ENCODE results near the gene USF2.
"Not testable (repeated sequence)": the region's sequence is repeated elsewhere in the genome, so short reads cannot be mapped to it uniquely, and the experiment has no call there.

Gene USF2, protein sequence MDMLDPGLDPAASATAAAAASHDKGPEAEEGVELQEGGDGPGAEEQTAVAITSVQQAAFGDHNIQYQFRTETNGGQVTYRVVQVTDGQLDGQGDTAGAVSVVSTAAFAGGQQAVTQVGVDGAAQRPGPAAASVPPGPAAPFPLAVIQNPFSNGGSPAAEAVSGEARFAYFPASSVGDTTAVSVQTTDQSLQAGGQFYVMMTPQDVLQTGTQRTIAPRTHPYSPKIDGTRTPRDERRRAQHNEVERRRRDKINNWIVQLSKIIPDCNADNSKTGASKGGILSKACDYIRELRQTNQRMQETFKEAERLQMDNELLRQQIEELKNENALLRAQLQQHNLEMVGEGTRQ

GRCh38 chr19:35268536-35269437 lies at the start of gene USF2:
USF2 (plus strand) TSS chr19:35268962; CDS start chr19:35269102, 140 bp downstream.
- peaks cover 59% of the 10 kb centered on the region for H3K36me3 Mint-ChIP-seq
- H3K4me3 Mint-ChIP-seq: peak within 1 kb of the TSS; percentile 91
- DNase-seq (ENCODE audit: low spot score in 2 of 2): peak; percentile 44 to 77
- peak; percentile 47 for ATAC-seq
- peak within 1 kb of the TSS; percentile 98 for H3K27ac Mint-ChIP-seq
- H3K9me3 Mint-ChIP-seq: no peaks in the 10 kb centered on the region
- peaks cover 50% of the 10 kb centered on the region for H3K4me1 Mint-ChIP-seq

DNA sequence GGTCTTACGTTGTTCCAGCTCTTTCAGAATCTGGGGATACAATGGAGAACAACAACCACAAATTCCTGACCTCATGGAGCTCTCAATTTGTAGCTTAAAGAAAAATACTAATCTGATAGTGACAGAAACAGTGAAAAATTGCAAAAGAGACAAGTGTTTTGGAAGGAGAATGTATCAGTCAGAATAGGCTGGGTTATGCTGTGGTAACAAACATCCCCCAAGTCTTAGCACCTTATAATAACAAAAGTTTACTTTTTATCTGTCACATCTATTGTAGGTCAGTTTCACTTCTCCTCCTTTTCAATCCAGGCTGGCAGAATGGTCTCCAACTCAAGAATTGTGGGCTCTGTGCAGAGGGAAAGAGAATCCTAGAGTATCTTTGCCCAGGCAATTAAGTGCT lies 49.8 kb upstream of the USF2 start:
- Mint-ChIP-seq H3K36me3 (peaks cover 2% of the 10 kb centered on the region), H3K4me1 (peaks cover 39% of the 10 kb centered on the region), H3K4me3 (no peak overlapping the region), H3K9me3 (peaks cover 4% of the 10 kb centered on the region), H3K27ac (no peak overlapping the region)
- no peak for DNase-seq (ENCODE audit: low spot score in 2 of 2)
- ATAC-seq: no peak

DNA sequence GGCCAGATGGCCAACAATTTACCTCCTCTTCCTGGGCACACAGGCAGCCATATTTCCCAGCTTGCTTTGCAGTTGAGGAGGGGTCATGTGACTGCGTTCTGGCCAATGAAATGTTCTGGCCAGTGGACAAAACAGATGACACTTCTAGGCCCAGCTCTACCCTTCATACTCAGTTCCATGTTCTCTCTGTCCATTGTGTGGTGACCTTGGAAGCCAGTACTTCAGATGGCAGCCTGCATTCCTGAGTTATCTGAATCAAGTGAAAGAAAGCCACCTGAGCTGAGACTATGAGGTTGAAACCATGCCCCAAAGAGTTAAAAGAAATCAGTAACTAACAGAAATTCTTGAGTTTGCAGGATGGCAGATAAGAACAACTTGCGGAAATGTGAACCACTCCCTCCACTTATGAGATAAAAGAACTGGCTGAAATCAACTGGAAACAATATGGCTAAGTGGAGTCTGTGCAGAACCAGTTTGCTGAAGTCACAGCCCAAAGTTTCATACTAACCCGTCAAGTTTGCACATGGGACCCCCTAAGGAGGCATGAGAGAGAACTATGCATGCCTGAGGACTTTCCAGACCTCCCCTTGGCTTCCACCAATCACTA lies 48.3 kb upstream of the USF2 start:
- ATAC-seq (no peak), DNase-seq (ENCODE audit: low spot score in 2 of 2) (no peak)
- Mint-ChIP-seq H3K27ac (no peak overlapping the region), H3K4me1 (peaks cover 26% of the 10 kb centered on the region), H3K4me3 (no peak overlapping the region), H3K9me3 (peaks cover 4% of the 10 kb centered on the region), H3K36me3 (no peaks in the 10 kb centered on the region)

GRCh38 chr19:35220973-35221590 lies 47.7 kb upstream of the USF2 start:
- ATAC-seq; H3K4me3 Mint-ChIP-seq; H3K36me3 Mint-ChIP-seq; H3K27ac Mint-ChIP-seq; H3K9me3 Mint-ChIP-seq; DNase-seq (ENCODE audit: low spot score in 2 of 2): not testable (repeated sequence)
- peaks cover 20% of the 10 kb centered on the region for H3K4me1 Mint-ChIP-seq

DNA sequence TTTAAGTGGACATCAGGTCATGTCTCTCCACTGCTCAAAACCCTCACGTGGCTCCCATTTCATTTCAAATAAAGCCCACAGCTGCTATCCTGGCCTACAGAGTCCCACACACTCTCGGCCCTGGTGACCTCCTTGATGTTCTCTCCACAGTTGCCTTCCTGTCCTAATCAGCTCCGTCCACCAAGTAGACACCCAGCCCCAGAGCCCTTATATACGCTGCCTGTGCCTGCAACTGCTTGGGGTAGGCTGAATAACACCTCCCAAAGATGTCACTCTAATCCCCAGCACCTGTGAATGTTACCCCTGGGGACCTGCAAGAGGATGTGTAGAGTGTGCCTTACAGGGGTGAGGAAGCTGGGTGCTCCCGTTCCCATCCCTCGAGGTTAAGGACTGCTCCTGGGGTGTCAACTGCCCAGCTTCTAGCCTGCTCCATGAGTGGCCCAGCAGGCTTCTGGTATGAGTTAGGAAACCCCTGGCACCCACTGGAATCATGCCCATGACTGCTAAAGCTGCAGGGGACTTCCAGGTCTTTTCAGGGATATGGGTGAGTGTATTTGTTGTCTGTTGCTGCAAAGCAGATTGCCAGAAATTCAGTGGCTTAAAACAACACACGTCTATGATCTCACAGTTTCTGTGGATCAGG lies 46.3 kb upstream of the USF2 start:
- Mint-ChIP-seq H3K27ac (no peak overlapping the region), H3K4me1 (peaks cover 10% of the 10 kb centered on the region), H3K9me3 (peaks cover 4% of the 10 kb centered on the region), H3K36me3 (no peaks in the 10 kb centered on the region), H3K4me3 (no peak overlapping the region)
- ATAC-seq (no peak), DNase-seq (ENCODE audit: low spot score in 2 of 2) (no peak)

- H3K36me3 Mint-ChIP-seq: no peaks in the 10 kb centered on the region
- peak overlapping the region; percentile 6 for H3K27ac Mint-ChIP-seq
- DNase-seq (ENCODE audit: low spot score in 2 of 2) (no peak), ATAC-seq (no peak)
- no peak overlapping the region for H3K4me3 Mint-ChIP-seq
- peaks cover 10% of the 10 kb centered on the region for H3K4me1 Mint-ChIP-seq
- H3K9me3 Mint-ChIP-seq: peaks cover 4% of the 10 kb centered on the region
These were observed 45.5 kb upstream of the USF2 start for GRCh38 chr19:35223084-35223790.

GRCh38 chr19:35223862-35224505 lies 44.8 kb upstream of the USF2 start:
- H3K4me1 Mint-ChIP-seq: peaks cover 10% of the 10 kb centered on the region
- DNase-seq (ENCODE audit: low spot score in 2 of 2) (no peak), ATAC-seq (no peak)
- no peaks in the 10 kb centered on the region for H3K36me3 Mint-ChIP-seq
- H3K9me3 Mint-ChIP-seq: peaks cover 4% of the 10 kb centered on the region
- peak overlapping the region; percentile 6 for H3K27ac Mint-ChIP-seq
- H3K4me3 Mint-ChIP-seq: no peak overlapping the region

DNA sequence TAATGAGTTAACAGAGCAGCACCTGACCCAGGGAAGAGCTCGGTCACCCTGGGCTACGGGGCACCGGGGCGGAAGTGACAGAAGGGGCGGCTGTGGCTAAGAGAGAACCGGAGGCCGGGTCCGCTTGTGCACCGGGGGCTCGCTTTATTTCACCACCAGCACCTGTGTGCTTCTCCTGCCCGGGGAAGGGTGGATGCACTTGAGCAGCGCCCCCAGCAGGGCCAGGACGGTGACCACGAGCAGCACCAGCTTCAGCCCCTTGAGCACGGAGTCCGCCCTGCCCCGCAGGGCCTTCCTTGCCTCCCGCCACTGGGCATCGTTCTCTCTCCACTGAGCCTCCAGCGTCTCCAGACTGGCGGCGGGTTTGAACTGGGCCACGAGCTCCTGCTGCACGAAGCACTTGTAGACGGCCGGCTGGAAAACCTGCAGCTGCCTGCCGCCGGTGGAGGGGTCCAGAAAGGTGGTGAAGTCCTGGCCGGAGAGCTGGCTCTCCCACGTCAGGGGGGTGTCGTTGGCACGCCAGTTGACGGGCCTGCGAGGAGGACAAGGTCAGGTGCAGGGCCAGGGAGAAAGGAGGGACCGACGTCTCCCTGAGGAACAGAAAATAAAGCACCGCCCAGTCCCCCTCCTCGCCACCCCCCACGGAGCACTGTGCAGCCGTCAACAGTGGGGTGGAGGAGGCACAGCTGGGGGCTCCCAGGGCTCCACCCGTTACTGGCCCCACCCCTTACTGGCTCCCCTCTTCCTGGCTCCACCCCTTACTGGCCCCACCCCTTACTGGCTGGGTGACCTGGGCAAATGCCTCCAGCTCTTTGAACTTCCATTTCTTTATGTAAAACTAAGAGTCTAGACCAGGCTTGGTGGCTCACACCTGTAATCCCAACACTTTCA lies 43.8 kb upstream of the USF2 start:
- peak; percentile 58 for ATAC-seq

GRCh38 chr19:35225951-35226350 lies 42.8 kb upstream of the USF2 start:
- Mint-ChIP-seq H3K36me3 (peaks cover 5% of the 10 kb centered on the region), H3K4me3 (no peak overlapping the region), H3K9me3 (no peaks in the 10 kb centered on the region), H3K27ac (no peak overlapping the region), H3K4me1 (peaks cover 10% of the 10 kb centered on the region)
- DNase-seq (ENCODE audit: low spot score in 2 of 2) (no peak), ATAC-seq (no peak)

More for the DNA sequence above, 43.8 kb upstream of the USF2 start:
- DNase-seq (ENCODE audit: low spot score in 2 of 2): no peak
- Mint-ChIP-seq H3K9me3 (no peaks in the 10 kb centered on the region), H3K4me3 (no peak overlapping the region), H3K27ac (no peak overlapping the region), H3K4me1 (peaks cover 10% of the 10 kb centered on the region), H3K36me3 (peaks cover 4% of the 10 kb centered on the region)

DNA sequence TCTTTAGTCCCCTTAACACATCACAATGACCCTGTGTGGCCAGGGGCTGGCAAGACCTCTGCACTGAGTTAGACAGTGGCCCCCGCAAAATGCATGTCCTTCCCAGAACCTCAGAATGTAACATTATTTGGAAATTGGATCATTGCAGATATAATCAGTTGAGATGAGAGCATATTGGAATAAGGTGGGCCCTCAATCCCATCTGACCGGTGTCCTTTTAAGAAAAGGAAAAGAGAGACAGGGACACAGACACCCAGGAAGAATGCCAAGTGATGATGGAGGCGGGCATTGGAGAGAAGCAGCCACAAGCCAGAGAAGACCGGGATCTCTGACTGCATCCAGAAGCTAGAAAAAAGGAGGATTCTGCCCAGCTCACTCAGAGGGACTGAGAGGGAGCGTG lies 42.0 kb upstream of the USF2 start:
- Mint-ChIP-seq H3K9me3 (no peaks in the 10 kb centered on the region), H3K27ac (no peak overlapping the region), H3K4me3 (no peak overlapping the region), H3K36me3 (peaks cover 5% of the 10 kb centered on the region), H3K4me1 (peaks cover 10% of the 10 kb centered on the region)
- ATAC-seq (no peak), DNase-seq (ENCODE audit: low spot score in 2 of 2) (no peak)

GRCh38 chr19:35228177-35228930 lies 40.4 kb upstream of the USF2 start, which contains the start of gene FAM187B:
FAM187B (minus strand) TSS chr19:35228739; CDS start chr19:35228680, 59 bp downstream.
- no peak within 1 kb of the TSS for H3K4me3 Mint-ChIP-seq
- H3K27ac Mint-ChIP-seq: no peak within 1 kb of the TSS
- ATAC-seq (no peak), DNase-seq (ENCODE audit: low spot score in 2 of 2) (no peak)
- H3K36me3 Mint-ChIP-seq: peaks cover 5% of the 10 kb centered on the region
- no peaks in the 10 kb centered on the region for H3K9me3 Mint-ChIP-seq
- H3K4me1 Mint-ChIP-seq: no peaks in the 10 kb centered on the region

- DNase-seq (ENCODE audit: low spot score in 2 of 2): no peak
- Mint-ChIP-seq H3K9me3 (no peaks in the 10 kb centered on the region), H3K36me3 (peaks cover 5% of the 10 kb centered on the region), H3K4me1 (no peaks in the 10 kb centered on the region), H3K4me3 (no peak overlapping the region), H3K27ac (no peak overlapping the region)
- no peak for ATAC-seq
These were observed 39.2 kb upstream of the USF2 start for GRCh38 chr19:35229601-35230000.

Measured in stimulated activated effector memory CD8-positive, alpha-beta T cell treated with anti-CD3 and anti-CD28 coated beads, Interleukin-12 subunit alpha, Interleukin-12 subunit beta, amount 100 ng/mL, for 72 hours (primary cell).